ENCODE measurements around the gene TMEM213.
A peak's percentile ranks its signal among the peaks of the same experiment; 100 is the strongest.

TMEM213 gene

GRCh38 chr7:138843632-138844580, 46.1 kb downstream of the TMEM213 start:
- DNase-seq: no peak

GRCh38 chr7:138845711-138846110, 47.9 kb downstream of the TMEM213 start:
- DNase-seq: no peak

- DNase-seq: peak; percentile 37
These were observed 50.5 kb downstream of the TMEM213 start for GRCh38 chr7:138848056-138848980.

GRCh38 chr7:138849701-138850100, 51.9 kb downstream of the TMEM213 start:
- DNase-seq: no peak

GRCh38 chr7:138852469-138852868, 54.7 kb downstream of the TMEM213 start:
- DNase-seq: no peak

- no peak for DNase-seq
These were observed 55.7 kb downstream of the TMEM213 start for GRCh38 chr7:138853448-138853847.

GRCh38 chr7:138854115-138854645, 56.4 kb downstream of the TMEM213 start:
- DNase-seq: no peak

- no peak for DNase-seq
These were observed 59.9 kb downstream of the TMEM213 start for GRCh38 chr7:138857728-138858127.

- no peak for DNase-seq
These were observed 63.3 kb downstream of the TMEM213 start for GRCh38 chr7:138861051-138861450.

GRCh38 chr7:138863931-138864330, 66.1 kb downstream of the TMEM213 start:
- no peak for DNase-seq

GRCh38 chr7:138864667-138865066, 66.9 kb downstream of the TMEM213 start:
- no peak for DNase-seq

- DNase-seq: no peak
These were observed 68.0 kb downstream of the TMEM213 start for GRCh38 chr7:138865843-138866242.

- no peak for DNase-seq
These were observed 68.6 kb downstream of the TMEM213 start for GRCh38 chr7:138866353-138866752.

GRCh38 chr7:138867744-138868143, 70.0 kb downstream of the TMEM213 start:
- no peak for DNase-seq

GRCh38 chr7:138868711-138869110, 70.9 kb downstream of the TMEM213 start:
- no peak for DNase-seq

- no peak for DNase-seq
These were observed 71.6 kb downstream of the TMEM213 start for GRCh38 chr7:138869353-138869752.

GRCh38 chr7:138871065-138871813, 73.4 kb downstream of the TMEM213 start:
- no peak for DNase-seq

- DNase-seq: no peak
These were observed 74.0 kb downstream of the TMEM213 start for GRCh38 chr7:138871814-138872090.

- no peak for DNase-seq
These were observed 74.8 kb downstream of the TMEM213 start for GRCh38 chr7:138872576-138872975.

- DNase-seq: no peak
These were observed 75.6 kb downstream of the TMEM213 start for GRCh38 chr7:138873220-138873892.

GRCh38 chr7:138875794-138876193, 78.0 kb downstream of the TMEM213 start:
- DNase-seq: no peak

GRCh38 chr7:138876326-138876725, 78.5 kb downstream of the TMEM213 start:
- DNase-seq: no peak

All from NCI-H2029 treated with DMSO at 0.1 percent for 48 hours (cell line).